Measurements from ENCODE around the gene TRDN.
"Not testable (repeated sequence)": the region's sequence is repeated elsewhere in the genome, so short reads cannot be mapped to it uniquely, and the experiment has no call there.

TRDN gene

GRCh38 chr6:123233336-123233735 is 403.4 kb downstream of the TRDN start:
- DNase-seq, result no peak

DNA sequence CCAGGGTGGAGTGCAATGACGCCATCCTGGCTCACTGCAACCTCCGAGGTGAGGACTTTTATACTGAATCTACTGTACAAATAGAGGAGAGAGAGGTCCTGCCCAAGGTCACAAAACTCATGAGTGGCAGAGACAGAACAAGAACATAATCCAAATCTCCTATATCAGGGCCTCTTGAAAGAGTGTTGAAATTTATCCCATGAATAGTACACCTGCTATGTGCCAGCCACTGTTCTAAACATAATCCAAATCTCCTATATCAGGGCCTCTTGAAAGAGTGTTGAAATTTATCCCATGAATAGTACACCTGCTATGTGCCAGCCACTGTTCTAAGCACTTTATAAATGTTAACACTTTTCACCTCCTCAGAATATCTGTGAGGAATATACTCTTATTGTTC is 409.0 kb downstream of the TRDN start:
- DNase-seq, result not testable (repeated sequence)

GRCh38 chr6:123226398-123226797 is 410.4 kb downstream of the TRDN start:
- DNase-seq, result no peak

GRCh38 chr6:123224077-123224476 is 412.7 kb downstream of the TRDN start:
- no peak for DNase-seq

DNA sequence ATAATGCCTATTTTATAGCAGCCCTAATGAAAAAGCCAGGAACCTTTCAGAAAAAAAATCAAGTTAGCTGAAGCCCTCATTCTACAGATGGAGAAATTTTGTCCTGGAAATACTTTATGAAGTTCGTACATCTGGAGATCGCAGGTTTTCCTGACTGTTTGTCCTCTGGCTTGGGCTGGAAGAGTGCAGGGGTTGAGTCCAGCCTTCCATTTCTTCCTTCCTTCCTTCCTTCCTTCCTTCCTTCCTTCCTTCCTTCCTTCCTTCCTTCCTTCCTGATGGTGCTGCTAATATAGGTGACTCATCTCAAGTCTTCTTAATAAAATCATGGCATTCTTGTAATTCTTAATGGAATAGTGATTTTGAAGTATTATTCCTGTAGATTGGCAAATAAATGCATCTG is 413.3 kb downstream of the TRDN start:
- no peak for DNase-seq

GRCh38 chr6:123215211-123215610 is 421.5 kb downstream of the TRDN start:
- no peak for DNase-seq

GRCh38 chr6:123214433-123214832 is 422.3 kb downstream of the TRDN start:
- no peak for DNase-seq

GRCh38 chr6:123213921-123214320 is 422.8 kb downstream of the TRDN start:
- DNase-seq, result no peak

DNA sequence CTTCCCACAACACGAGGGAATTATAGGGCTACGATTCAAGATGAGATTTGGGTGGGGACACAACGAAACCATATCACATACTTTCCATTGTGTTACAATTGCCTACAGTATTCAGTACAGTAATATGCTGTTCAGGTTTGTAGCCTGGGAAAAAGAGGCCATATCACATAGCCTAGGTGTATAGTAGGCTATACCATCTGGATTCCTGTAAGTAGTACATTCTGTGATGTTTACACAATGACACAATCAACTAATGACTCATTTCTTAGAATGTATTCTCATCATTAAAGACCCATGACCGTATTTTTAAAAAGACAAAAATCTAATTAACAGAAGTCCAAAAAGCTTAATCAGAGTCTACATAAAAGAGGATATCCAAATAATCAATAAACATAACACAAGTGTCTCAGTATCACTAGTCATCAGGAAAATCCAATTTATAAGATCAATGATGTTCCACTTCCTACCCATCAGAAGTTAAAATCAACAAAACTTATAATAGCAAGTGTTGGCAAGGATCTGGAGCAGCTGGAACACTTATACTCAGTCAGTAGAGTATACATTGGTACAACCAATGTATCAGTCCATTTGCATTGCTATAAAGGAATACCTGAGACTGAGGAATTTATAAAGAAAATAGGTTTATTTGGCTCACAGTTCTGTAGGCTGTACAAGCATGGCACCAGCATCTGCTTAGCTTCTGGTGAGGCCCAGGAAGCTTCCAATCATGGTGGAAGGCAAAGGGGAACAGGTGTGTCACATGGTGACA is 424.8 kb downstream of the TRDN start:
- DNase-seq, result no peak

DNA sequence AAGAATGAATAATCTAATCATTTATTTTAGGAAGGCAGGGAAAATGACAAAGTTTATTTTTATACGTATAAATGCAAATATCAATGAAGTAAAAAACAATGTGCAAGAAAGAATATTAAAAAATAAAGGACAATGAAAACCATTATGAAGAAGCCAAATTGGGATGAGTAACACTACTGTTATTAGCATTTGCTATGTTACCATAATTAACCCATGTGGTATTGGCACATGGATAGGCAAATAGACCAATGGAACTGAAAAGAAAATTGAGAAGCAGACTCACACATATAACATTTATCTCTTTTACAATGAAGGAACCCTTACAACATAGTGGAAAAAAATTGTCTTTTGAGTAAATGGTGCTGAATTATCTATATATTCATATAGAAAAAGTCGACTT is 426.1 kb downstream of the TRDN start:
- DNase-seq, result no peak

- DNase-seq, result no peak
Measured at GRCh38 chr6:123207967-123208510, 428.7 kb downstream of the TRDN start.

DNA sequence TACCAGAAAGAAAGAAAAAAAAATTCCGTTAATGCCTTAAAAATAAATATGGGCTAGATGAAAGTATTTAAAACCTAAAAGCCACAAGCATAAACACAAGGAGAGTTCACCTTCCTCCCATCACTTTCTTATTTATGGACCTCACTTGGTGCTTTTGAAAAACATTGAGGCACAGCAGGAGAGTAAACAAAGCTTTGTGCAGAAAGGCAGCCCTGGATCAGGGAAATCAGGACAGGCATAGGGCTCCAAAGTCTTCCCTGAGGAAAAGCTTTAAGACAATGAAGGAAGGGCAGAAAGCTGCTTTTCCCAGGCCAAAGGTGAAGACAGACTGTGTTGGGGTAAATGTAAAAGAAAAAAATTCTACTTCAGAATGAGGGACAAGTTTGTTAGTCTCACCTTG is 432.8 kb downstream of the TRDN start:
- DNase-seq, result no peak

GRCh38 chr6:123201869-123202372 is 434.8 kb downstream of the TRDN start:
- DNase-seq, result no peak

DNA sequence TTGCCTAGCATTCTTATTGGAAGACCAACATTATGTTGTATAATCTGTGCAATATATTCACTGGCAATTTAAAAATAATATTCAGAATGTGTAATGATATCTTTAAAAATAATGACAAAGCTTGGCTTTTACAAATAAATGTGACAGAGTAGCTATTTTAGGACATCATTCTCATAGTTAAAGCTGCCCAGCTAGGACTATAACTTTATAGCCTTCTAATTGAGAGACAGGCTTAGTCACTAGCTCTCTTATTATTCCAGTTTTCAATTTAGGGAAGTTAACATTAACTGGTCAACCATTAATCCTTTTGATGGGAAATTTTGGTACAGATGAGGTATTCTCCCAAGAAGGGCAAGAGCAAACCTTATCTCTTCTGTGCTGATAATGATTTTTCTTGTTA is 443.5 kb downstream of the TRDN start:
- no peak for DNase-seq

DNA sequence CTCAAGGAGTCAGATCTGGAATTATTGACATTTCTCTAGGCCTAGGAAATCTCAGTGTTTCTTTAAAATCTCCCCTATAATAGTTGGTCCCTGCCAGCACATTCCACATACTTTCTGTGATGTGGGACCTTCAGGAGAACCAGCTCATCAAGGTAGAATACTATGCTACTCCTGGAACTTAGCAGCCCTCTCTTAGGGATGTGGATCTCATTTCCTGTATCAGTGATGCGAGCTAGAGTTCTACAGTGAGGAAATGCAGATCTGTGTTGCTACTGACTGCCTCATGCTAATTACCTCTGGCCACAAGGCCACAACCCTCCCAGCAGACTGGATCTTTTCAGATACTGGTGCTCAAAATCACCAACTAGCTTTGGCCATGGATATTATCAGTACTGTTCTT is 446.9 kb downstream of the TRDN start:
- DNase-seq, result no peak

GRCh38 chr6:123182998-123183397 is 453.8 kb downstream of the TRDN start:
- DNase-seq, result no peak

DNA sequence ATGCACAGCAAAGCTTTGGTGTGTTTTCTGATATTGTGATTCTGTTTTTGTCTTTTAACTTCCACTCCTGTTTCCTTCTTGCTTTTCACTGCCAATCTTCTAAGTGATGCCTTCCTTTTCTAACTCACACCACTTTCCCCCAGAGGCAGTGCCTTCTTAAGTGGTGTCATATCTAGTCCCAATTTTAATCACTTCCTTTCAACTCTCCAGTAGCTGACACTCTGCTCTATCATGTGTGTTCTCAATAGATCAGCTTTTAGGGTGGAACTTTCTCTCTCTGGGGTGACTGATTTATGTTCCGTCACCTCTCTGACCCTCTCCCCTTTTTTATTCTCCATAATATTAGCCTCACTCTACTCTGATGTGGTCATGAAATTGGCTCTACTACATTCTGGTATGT is 460.0 kb downstream of the TRDN start:
- no peak for DNase-seq

- no peak for DNase-seq
Measured at GRCh38 chr6:123171341-123172115, 465.2 kb downstream of the TRDN start.

DNA sequence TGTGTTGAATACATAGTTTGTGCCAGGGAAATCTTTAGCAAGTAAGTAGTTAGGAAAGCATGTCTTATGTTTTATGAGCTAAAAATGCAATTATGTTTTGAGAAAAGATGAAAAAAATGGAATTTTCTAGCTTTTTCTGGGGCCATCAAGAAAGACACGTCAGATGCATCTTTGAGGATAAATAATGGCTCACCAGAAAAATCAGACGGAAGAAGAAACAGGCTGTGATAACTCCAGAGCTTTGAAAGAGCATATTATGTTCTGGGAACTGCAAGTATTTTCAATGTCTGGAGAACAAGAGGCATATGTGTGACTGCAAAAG is 467.0 kb downstream of the TRDN start:
- no peak for DNase-seq

DNA sequence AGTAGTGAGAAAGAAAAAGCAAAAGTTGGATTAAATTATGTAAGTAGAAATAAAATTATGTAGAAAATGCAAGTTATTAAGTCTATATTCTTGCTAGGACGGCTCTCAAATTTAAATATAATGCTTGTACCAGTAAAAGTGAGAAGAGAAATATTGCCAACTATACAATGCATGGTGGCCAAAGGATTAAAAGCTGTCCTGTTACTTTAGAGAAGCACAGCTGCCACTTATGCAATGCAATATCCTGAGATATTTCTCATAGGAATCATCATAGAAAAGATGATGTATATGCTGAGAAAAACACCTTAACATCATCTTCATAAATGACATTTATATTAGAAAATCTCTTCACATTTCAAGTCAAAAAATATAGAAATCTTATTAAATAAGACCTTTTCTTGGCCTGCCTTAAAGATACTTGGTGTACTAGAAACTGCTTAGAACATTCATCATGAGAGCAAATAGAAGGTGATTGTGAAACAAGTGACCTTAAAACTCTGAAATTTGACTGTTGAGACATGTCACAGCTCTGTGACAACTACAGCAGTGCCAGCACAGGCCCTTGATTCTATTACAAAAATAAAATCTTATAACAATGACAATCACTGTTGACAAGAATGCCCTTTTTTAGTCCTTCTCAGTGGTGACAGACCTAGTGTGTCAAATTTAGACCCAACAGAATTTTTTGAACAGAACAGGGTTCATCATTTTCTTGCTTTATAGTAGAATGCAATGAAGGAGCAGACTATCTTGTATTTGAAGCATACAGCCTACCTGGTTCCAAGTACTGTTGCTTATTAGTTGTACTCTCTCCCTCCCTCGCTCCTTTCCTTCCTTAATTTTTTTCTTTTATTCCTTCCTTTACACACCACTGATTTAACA is 467.6 kb downstream of the TRDN start:
- no peak for DNase-seq

GRCh38 chr6:123168466-123168865 is 468.3 kb downstream of the TRDN start:
- DNase-seq, result no peak
